T-helper 17 cell (primary cell): ENCODE results near the gene PTCH2. TPM values are rescaled to one million over a fixed set of nuclear protein-coding genes. Genes with fewer than 3 reads are reported as not detected.

Experiments used
- ATAC-seq: fragments of 150-1000 bp; cut with Tn5 transposase; 2 replicates; pipeline ENCODE4 v1.10.0; 2021; ENCODE audit warnings: mild to moderate bottlenecking, moderate library complexity
- DNase-seq, 3 donors: peaks; one replicate each; pipeline versions ENCODE4 v3.0.0 to v3.0.0-alpha.2; 2020 to 2021
- H3K9me3 ChIP-seq: one replicate; pipeline ENCODE4 v1.7.0; 2013; ENCODE audit warnings: low read length, mild to moderate bottlenecking; ENCODE audit not compliant: control insufficient read depth, poor library complexity, severe bottlenecking
- H3K27ac Mint-ChIP-seq: one replicate; pipeline ENCODE4 v1.8.0; 2022; ENCODE audit warnings: mild to moderate bottlenecking, moderate library complexity, mixed read lengths
- H3K27me3 Mint-ChIP-seq: one replicate; pipeline ENCODE4 v1.8.0; 2022; ENCODE audit warnings: mixed read lengths
- H3K36me3 Mint-ChIP-seq: one replicate; pipeline ENCODE4 v1.8.0; 2022; ENCODE audit warnings: low read depth, mixed read lengths
- H3K4me1 Mint-ChIP-seq: one replicate; pipeline ENCODE4 v1.8.0; 2022; ENCODE audit warnings: mild to moderate bottlenecking, mixed read lengths
- H3K4me3 Mint-ChIP-seq: one replicate; pipeline ENCODE4 v1.8.0; 2022; ENCODE audit warnings: mild to moderate bottlenecking, moderate library complexity, mixed read lengths
- total RNA-seq, 4 donors: library from RNA in 2 of 4; stranded (reverse) in 2 of 4; gene quantifications; one replicate each; pipeline ENCODE4 v1.2.3 and lab custom pipeline; 2022 to 2026

PTCH2 gene
- total RNA-seq, 2 donors from 2014 or later: 1.6 to 1.7 TPM

- H3K36me3 Mint-ChIP-seq: peaks cover 2% of the 10 kb centered on the region
- ATAC-seq (no peak), DNase-seq (no peak)
- no peaks in the 10 kb centered on the region for H3K9me3 ChIP-seq
- H3K4me1 Mint-ChIP-seq: peaks cover 26% of the 10 kb centered on the region
- H3K27me3 Mint-ChIP-seq: no peaks in the 10 kb centered on the region
- peak overlapping the region; percentile 83 for H3K4me3 Mint-ChIP-seq
- peak overlapping the region; percentile 88 for H3K27ac Mint-ChIP-seq
Measured at GRCh38 chr1:44785029-44785380, 58.0 kb downstream of the PTCH2 start.

DNA sequence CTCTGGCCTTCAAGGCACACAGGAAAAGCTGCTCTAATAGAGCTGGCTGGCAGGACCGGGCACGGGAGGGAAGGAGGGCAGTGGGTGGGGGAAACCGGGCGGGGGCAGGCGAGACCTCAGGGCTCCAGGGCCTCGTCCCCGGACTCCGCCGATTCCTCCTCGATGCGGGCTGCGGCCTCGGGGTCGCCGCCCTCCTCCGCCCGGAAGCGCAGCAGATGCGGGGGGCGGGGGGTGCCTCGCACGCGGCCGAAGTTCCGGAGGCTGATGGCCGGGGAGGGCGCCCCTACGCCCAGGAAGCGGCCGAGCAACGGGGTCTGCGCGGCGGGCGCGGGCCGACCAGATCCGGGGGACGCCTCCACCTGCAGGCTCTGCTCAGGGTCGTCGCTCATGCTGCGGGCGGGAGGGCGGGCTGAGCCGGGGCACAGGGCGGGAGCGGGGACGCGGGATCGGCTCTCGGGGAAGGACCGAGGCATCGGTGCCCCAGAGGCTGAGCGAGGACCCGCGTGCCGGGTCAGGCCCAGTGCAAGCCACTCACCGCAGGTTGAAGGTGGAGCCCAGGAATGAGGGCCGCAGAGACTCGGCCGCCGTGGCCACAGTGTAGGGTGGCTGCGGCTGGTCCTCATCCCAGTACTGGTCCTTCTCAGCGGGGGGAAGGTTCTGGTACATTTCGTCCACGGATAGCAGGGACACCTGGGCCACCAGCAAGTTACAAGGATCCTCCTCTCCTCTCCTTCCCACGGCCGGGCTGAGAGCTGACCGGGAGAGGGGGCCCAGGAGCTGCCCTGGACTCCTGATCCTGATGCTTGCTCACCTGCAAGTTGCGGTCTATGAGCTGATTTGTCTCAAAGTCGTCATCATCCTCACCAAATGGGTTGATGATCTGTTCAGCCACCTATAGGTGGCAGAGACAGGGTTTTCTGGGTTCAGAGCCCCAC, 58.7 kb downstream of the PTCH2 start:
- Mint-ChIP-seq H3K36me3 (peaks cover 2% of the 10 kb centered on the region), H3K27ac (peak overlapping the region; percentile 88), H3K4me1 (peaks cover 26% of the 10 kb centered on the region), H3K4me3 (peak overlapping the region; percentile 83), H3K27me3 (no peaks in the 10 kb centered on the region)
- ATAC-seq: peak; percentile 48
- H3K9me3 ChIP-seq: no peaks in the 10 kb centered on the region
- DNase-seq: no peak

DNA sequence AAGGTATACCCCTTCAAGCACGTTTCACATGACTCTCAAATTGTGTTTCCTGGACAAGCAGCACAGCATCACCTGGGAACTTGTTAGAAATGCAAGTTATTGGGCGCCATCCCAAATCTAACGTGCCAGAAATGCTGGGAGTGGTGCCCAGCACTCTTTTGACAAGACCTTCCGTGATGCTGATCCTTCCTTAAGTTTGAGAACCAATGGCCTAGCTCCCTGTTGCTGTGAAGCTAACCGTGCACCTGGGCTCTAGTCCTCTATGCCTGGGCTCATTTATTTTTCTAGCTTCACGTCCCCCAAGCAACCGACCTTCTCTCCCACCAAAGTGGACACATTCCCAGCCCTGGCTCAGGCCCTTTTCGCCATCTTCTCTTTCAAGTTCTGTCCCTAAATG, 59.4 kb downstream of the PTCH2 start:
- ATAC-seq (no peak), DNase-seq (no peak)
- Mint-ChIP-seq H3K4me3 (peak overlapping the region; percentile 71), H3K36me3 (peaks cover 3% of the 10 kb centered on the region), H3K4me1 (peaks cover 26% of the 10 kb centered on the region), H3K27me3 (no peaks in the 10 kb centered on the region), H3K27ac (peak overlapping the region; percentile 53)
- no peaks in the 10 kb centered on the region for H3K9me3 ChIP-seq

- Mint-ChIP-seq H3K4me3 (no peak overlapping the region), H3K36me3 (peaks cover 4% of the 10 kb centered on the region), H3K27me3 (no peaks in the 10 kb centered on the region), H3K4me1 (peaks cover 35% of the 10 kb centered on the region), H3K27ac (no peak overlapping the region)
- H3K9me3 ChIP-seq: no peaks in the 10 kb centered on the region
- DNase-seq: no peak
- ATAC-seq: no peak
Measured at GRCh38 chr1:44780583-44781121, 62.4 kb downstream of the PTCH2 start.

DNA sequence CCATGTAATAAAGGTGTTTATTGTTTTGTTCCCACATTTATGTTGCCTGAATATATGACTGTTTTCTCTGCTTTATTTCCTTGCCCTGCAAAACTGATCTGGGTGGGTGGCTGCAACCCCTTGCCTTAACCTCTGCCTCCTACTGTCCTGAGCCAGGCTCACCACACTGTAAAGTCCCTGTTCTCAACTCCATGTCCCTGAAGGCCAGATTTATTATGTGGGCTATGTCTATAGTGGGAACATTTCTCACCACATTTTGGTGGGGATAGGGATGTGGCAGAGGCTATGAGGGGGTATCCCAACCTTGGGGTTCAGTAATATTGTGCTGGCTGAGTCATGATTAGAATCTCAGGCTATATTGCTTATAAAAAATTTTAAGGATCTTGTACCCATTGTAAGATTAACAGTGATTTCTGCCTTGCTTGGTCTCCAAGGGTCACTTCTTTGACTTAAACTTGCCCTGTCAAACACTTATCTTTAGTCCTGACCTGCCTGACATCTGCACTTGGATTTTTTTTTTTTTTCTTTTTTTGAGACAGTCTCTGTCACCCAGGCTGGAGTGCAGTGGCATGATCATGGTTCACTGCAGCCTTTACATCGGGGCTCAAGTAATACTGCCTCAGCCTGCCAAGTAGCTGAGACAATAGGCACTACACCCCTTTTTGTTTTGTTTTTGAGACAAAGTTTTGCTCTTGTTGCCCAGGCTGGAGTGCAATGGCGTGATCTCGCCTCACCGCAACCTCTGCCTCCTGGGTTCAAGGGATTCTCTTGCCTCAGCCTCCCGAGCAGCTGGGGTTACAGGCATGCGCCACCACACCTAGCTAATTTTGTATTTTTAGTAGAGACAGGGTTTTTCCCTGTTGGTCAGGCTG, 64.1 kb downstream of the PTCH2 start:
- H3K9me3 ChIP-seq: no peaks in the 10 kb centered on the region
- ATAC-seq (no peak), DNase-seq (no peak)
- Mint-ChIP-seq H3K27me3 (no peaks in the 10 kb centered on the region), H3K4me1 (peaks cover 32% of the 10 kb centered on the region), H3K27ac (peak overlapping the region; percentile 99), H3K4me3 (peak overlapping the region; percentile 75), H3K36me3 (peaks cover 7% of the 10 kb centered on the region)

DNA sequence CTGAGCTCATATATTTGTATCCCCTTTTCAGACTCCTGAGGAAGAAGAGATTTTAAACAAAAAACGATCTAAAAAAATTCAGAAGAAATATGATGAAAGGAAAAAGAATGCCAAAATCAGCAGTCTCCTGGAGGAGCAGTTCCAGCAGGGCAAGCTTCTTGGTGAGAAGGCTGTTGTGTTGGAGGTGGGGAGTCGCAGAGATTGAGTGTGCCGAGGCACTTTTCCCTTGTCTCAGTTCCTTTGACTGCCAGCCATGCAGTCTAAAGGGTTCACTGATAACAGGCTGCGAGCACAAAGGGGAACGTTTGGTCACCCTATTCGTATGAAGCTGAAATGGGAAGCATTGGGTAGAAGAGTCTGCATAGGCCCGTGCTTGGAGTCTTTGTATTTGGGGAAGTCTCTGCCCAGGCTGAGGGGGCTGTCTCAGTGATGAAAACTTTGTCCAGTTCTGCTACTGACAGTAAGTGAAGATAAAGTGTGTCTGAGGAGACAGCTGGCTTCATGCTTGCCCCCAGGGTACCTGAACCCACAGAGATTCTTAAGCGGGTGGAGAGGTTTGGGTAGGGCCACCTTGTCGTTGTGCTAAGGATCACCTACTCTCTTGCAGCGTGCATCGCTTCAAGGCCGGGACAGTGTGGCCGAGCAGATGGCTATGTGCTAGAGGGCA, 65.0 kb downstream of the PTCH2 start:
- no peak for DNase-seq
- ATAC-seq: no peak
- H3K27ac Mint-ChIP-seq: peak overlapping the region; percentile 99
- H3K4me3 Mint-ChIP-seq: no peak overlapping the region
- H3K36me3 Mint-ChIP-seq: peaks cover 7% of the 10 kb centered on the region
- no peaks in the 10 kb centered on the region for H3K9me3 ChIP-seq
- peaks cover 25% of the 10 kb centered on the region for H3K4me1 Mint-ChIP-seq
- H3K27me3 Mint-ChIP-seq: no peaks in the 10 kb centered on the region

DNA sequence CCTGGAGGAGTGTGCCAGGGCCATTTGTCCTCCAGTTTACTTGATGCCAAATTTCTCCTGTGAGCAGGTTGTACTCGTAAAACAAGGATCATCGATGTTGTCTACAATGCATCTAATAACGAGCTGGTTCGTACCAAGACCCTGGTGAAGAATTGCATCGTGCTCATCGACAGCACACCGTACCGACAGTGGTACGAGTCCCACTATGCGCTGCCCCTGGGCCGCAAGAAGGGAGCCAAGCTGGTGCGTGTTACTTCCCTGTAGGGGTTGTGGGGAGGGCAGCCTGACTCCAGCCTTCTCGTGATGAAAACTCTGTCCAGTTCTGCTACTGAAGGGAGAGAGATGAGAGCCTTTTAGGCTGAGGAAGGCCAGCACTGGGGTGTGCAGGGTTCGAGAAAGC, 65.5 kb downstream of the PTCH2 start:
- Mint-ChIP-seq H3K4me1 (peaks cover 25% of the 10 kb centered on the region), H3K36me3 (peaks cover 7% of the 10 kb centered on the region), H3K4me3 (peak overlapping the region; percentile 99), H3K27me3 (no peaks in the 10 kb centered on the region), H3K27ac (peak overlapping the region; percentile 99)
- no peak for DNase-seq
- no peak for ATAC-seq
- no peaks in the 10 kb centered on the region for H3K9me3 ChIP-seq

- no peak for DNase-seq
- H3K27ac Mint-ChIP-seq: peak overlapping the region; percentile 99
- no peaks in the 10 kb centered on the region for H3K9me3 ChIP-seq
- H3K27me3 Mint-ChIP-seq: no peaks in the 10 kb centered on the region
- peaks cover 25% of the 10 kb centered on the region for H3K4me1 Mint-ChIP-seq
- H3K36me3 Mint-ChIP-seq: peaks cover 7% of the 10 kb centered on the region
- ATAC-seq: no peak
- peak overlapping the region; percentile 99 for H3K4me3 Mint-ChIP-seq
Measured at GRCh38 chr1:44776730-44777068, 66.4 kb downstream of the PTCH2 start.

DNA sequence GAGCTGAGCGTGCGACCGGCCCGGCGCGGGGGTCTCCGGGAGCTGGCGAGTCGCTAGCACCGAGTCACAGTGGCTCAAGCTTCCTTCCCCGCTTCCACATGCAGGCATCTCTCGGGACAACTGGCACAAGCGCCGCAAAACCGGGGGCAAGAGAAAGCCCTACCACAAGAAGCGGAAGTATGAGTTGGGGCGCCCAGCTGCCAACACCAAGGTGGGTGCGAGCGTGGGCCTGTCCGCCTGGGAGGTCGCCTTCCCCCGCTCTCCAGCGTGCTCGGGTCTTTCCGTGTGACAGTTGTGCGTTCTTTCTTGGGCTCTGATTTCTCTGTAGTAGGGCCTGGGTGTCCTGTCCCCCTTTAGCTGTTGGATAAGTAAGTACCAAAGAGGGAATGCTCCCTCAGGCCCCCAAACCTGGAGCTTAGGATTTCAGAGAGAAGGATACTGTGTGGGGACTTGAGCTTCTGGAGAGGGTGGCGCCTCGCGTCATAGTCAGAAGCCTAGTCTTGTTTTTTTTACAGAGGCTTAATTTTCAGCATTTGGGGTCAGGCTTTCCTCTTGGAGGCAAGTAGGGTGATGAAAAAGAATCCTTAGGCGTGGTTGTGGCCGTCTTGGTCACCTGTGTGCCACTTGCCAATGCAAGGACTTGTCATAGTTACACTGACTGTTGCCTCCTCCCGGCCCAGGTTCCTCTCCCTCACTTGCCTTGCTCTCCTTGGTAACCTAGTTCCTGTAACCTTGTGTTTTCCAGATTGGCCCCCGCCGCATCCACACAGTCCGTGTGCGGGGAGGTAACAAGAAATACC, 66.9 kb downstream of the PTCH2 start:
- peak in 1 of 3 donors; percentile 18 for DNase-seq
- Mint-ChIP-seq H3K4me3 (peak overlapping the region; percentile 99), H3K27me3 (no peaks in the 10 kb centered on the region), H3K27ac (peak overlapping the region; percentile 99), H3K36me3 (peaks cover 6% of the 10 kb centered on the region), H3K4me1 (peaks cover 23% of the 10 kb centered on the region)
- no peaks in the 10 kb centered on the region for H3K9me3 ChIP-seq
- ATAC-seq: peak; percentile 24

- no peaks in the 10 kb centered on the region for H3K27me3 Mint-ChIP-seq
- H3K4me3 Mint-ChIP-seq: peak within 1 kb of the TSS; percentile 99
- DNase-seq (peak; percentile 68 to 79 (median 75)), ATAC-seq (peak; percentile 86)
- H3K36me3 Mint-ChIP-seq: peaks cover 5% of the 10 kb centered on the region
- no peaks in the 10 kb centered on the region for H3K9me3 ChIP-seq
- peaks cover 22% of the 10 kb centered on the region for H3K4me1 Mint-ChIP-seq
- peak within 1 kb of the TSS; percentile 99 for H3K27ac Mint-ChIP-seq
Measured at GRCh38 chr1:44775078-44775929, 67.7 kb downstream of the PTCH2 start, which contains the start of gene RPS8. Gene RPS8, plus strand, starts transcription at chr1:44775540. Its CDS starts 57 bp downstream, at chr1:44775597.
